K562 (cell line): ENCODE data around the gene CRLF2. TPM values are rescaled to one million over a fixed set of nuclear protein-coding genes. Genes with fewer than 3 reads are reported as not detected.

Source experiments
- ATAC-seq: fragments of 200-7000 bp; cut with Tn5 transposase; 3 replicates; pipeline ENCODE4 v1.9.1; 2020; ENCODE audit warnings: moderate library complexity
- BruUV-seq: library from RNA; stranded (reverse); fragments of 400-500 nt; replicated peaks from 2 replicates; lab custom pipeline; 2021; lab: Mats Ljungman, UMichigan
- CTCF ChIA-PET: fragments of 300-600 bp; formaldehyde crosslinking; extraction: SDS; loops from one replicate; lab custom pipeline; 2021; ENCODE audit warnings: low intra/inter-chr PET ratio; lab: Yijun Ruan, JAX
- POLR2A ChIA-PET: fragments of 300-600, 350-650 bp; sonication (Branson Sonifier 250); formaldehyde crosslinking; extraction: SDS; loops from one replicate; lab custom pipeline; 2021; ENCODE audit warnings: antibody characterized with exemption, inconsistent platforms; lab: Yijun Ruan, JAX
- DNase-seq, 4 experiments: peaks; one replicate each; pipeline versions ENCODE4 v3.0.0 to v3.0.0-alpha.2; 2011 to 2018; ENCODE audit warnings: low spot score in 3 of 4, mixed read lengths in 3 of 4; ENCODE audit errors: extremely low read depth in 1 of 4
- FAIRE-seq: peaks from 2 replicates; lab custom pipeline; 2011; peaks lifted over from hg19 to GRCh38; lab: Jason Lieb, UNC
- H2AFZ ChIP-seq: 2 replicates; pipeline ENCODE4 v1.6.0; 2011; ENCODE audit warnings: low read depth, low read length, control low read depth, inconsistent platforms
- H3K27ac ChIP-seq: fragments of 200-600 bp; 3 replicates; pipeline ENCODE4 v1.8.0; 2011; ENCODE audit warnings: low read depth, mild to moderate bottlenecking, control low read depth, inconsistent platforms, low read length, moderate library complexity, mixed read lengths; ENCODE audit errors: extremely low read depth
- H3K27me3 ChIP-seq, 2 experiments: fragments of 300-600 bp in 1 of 2; 2 replicates in 1 of 2; 3 replicates in 1 of 2; pipeline versions ENCODE4 v1.6.0 to v1.8.0; 2011; ENCODE audit warnings: inconsistent platforms in 2 of 2, low read length in 2 of 2, mild to moderate bottlenecking in 1 of 2, mixed read lengths in 1 of 2, moderate library complexity in 1 of 2; ENCODE audit not compliant: control insufficient read depth in 2 of 2, insufficient read depth in 2 of 2
- H3K36me3 ChIP-seq: fragments of 300-600 bp; 3 replicates; pipeline ENCODE4 v1.8.0; 2011; ENCODE audit warnings: mild to moderate bottlenecking, low read length, inconsistent platforms; ENCODE audit not compliant: control insufficient read depth, insufficient read depth
- H3K4me1 ChIP-seq, 2 experiments: fragments of 200-600 bp in 1 of 2; replicated peaks in 1 of 2; 2 replicates in 1 of 2; 3 replicates in 1 of 2; pipeline versions ENCODE4 v1.5.1 to v1.8.0; 2011; ENCODE audit warnings: inconsistent platforms in 2 of 2, low read length in 2 of 2, mild to moderate bottlenecking in 1 of 2, mixed read lengths in 1 of 2, moderate library complexity in 1 of 2; ENCODE audit not compliant: control insufficient read depth in 2 of 2, insufficient read depth in 2 of 2
- H3K4me2 ChIP-seq: 2 replicates; pipeline ENCODE4 v1.6.1; 2011; ENCODE audit warnings: low read length, control low read depth, inconsistent platforms, mixed read lengths; ENCODE audit not compliant: insufficient read depth
- H3K4me3 ChIP-seq: fragments of 200-600 bp; sonication (generic), shearing (Covaris generic); 2 replicates; pipeline ENCODE4 v1.5.1; 2016; ENCODE audit warnings: control low read depth, inconsistent platforms
- H3K79me2 ChIP-seq: fragments of 200-600 bp; 3 replicates; pipeline ENCODE4 v1.8.0; 2011; ENCODE audit warnings: low read length, inconsistent platforms; ENCODE audit not compliant: control insufficient read depth, insufficient read depth
- H3K9ac ChIP-seq, 2 experiments: 2 replicates each; pipeline versions ENCODE4 v1.6.0 to v1.6.1; 2011; ENCODE audit warnings: low read depth in 2 of 2, low read length in 2 of 2, control low read depth in 1 of 2, inconsistent platforms in 1 of 2, mild to moderate bottlenecking in 1 of 2, mixed read lengths in 1 of 2; ENCODE audit not compliant: insufficient read depth in 1 of 2
- H3K9me1 ChIP-seq: one replicate; pipeline ENCODE4 v1.6.0; 2011; ENCODE audit warnings: inconsistent platforms, mild to moderate bottlenecking, low read length, moderate library complexity; ENCODE audit not compliant: control insufficient read depth, insufficient read depth
- H3K9me3 ChIP-seq: replicated peaks from 2 replicates; pipeline ENCODE4 v1.5.1; 2011; ENCODE audit warnings: low read depth, low read length, inconsistent platforms; ENCODE audit not compliant: control insufficient read depth, insufficient read depth
- H4K20me1 ChIP-seq: replicated peaks from 2 replicates; pipeline ENCODE4 v1.6.1; 2011; ENCODE audit warnings: low read length, inconsistent platforms, mixed read lengths; ENCODE audit not compliant: control insufficient read depth, insufficient read depth
- BHLHE40 ChIP-seq: IDR thresholded peaks from 2 replicates; pipeline ENCODE4 v1.6.1; 2011; ENCODE audit warnings: low read length, improper control_type of control experiment
- CBX1 ChIP-seq: sonication (generic); IDR thresholded peaks from 2 replicates; pipeline ENCODE4 v1.6.1; 2016; ENCODE audit warnings: antibody characterized with exemption, low read depth, mild to moderate bottlenecking
- FOS ChIP-seq: IDR thresholded peaks from 3 replicates; pipeline ENCODE4 v1.6.1; 2011; ENCODE audit not compliant: insufficient read length; ENCODE audit errors: extremely low read depth
- GMEB1 ChIP-seq: fragments of 250-450 bp; sonication (Bioruptor Pico); IDR thresholded peaks from 2 replicates; pipeline ENCODE4 v1.4.0; 2020; ENCODE audit warnings: mild to moderate bottlenecking
- HDGF ChIP-seq: fragments of 450-650 bp; IDR thresholded peaks from 2 replicates; pipeline ENCODE4 v1.6.1; 2016
- MLLT1 ChIP-seq, 2 experiments: fragments of 450-650 bp; IDR thresholded peaks; 2 replicates each; pipeline ENCODE4 v1.6.1; 2016
- NR4A1 ChIP-seq, 2 experiments: fragments of 250-450 bp in 1 of 2; fragments of 450-650 bp in 1 of 2; sonication (Bioruptor Pico) in 1 of 2; IDR thresholded peaks; 2 replicates each; pipeline versions ENCODE4 v1.4.0 to v1.6.1; 2016 to 2020; ENCODE audit warnings: mild to moderate bottlenecking in 2 of 2, missing compliant biosample characterization in 1 of 2, missing genetic modification characterization in 1 of 2, moderate library complexity in 1 of 2
- RNF2 ChIP-seq: sonication (generic); IDR thresholded peaks from 2 replicates; pipeline ENCODE4 v1.6.1; 2016
- TBL1XR1 ChIP-seq, 2 experiments: IDR thresholded peaks; 2 replicates each; pipeline ENCODE4 v1.6.1; 2012; ENCODE audit warnings: improper control_type of control experiment in 2 of 2, low read length in 2 of 2, mild to moderate bottlenecking in 1 of 2
- TEAD2 ChIP-seq: fragments of 450-650 bp; IDR thresholded peaks from 2 replicates; pipeline ENCODE4 v1.6.1; 2016; ENCODE audit warnings: missing genetic modification characterization, control low read depth, missing compliant biosample characterization
- ZBTB17 ChIP-seq: fragments of 450-650 bp; formaldehyde crosslinking; IDR thresholded peaks from 2 replicates; pipeline ENCODE4 v1.4.0; 2020; ENCODE audit warnings: mild to moderate bottlenecking
- ZNF174 ChIP-seq: fragments of 250-450 bp; sonication (Bioruptor Pico); IDR thresholded peaks from 2 replicates; pipeline ENCODE4 v1.4.0; 2020; ENCODE audit warnings: mild to moderate bottlenecking
- ZNF785 ChIP-seq: fragments of 250-450 bp; sonication (Bioruptor Pico); IDR thresholded peaks from 2 replicates; pipeline ENCODE4 v1.4.0; 2020; ENCODE audit warnings: mild to moderate bottlenecking
- WGBS: fragments of 100-300 bp; shearing (Covaris generic); methylation state at CpG from one replicate; pipeline ENCODE4 v1.1.6; 2016; ENCODE audit warnings: low coverage, mixed read lengths; ENCODE audit not compliant: insufficient coverage; ENCODE audit errors: missing lambda C conversion rate; 5-methylcytosine and 5-hydroxymethylcytosine counted together
- in situ Hi-C: fragments of 300-500 bp; cut with MboI; formaldehyde crosslinking; loops from 4 replicates; pipeline ENCODE4 v1.15.0; 2018; ENCODE audit warnings: inconsistent platforms, mixed read lengths
- intact Hi-C: fragments of 100-400 bp; cut with micrococcal nuclease; formaldehyde crosslinking; loops from 2 replicates; pipeline ENCODE4 v1.14.2; 2022
- polyA plus RNA-seq, 8 experiments: library from polyadenylated mRNA; depleted of rRNA in 4 of 8; stranded (reverse) in 5 of 8; unstranded in 3 of 8; fragments of >200 nt; fragmentation: Nextera tagmentation in 2 of 8; fragmentation: Illumina TruSeq in 1 of 8; extraction: Ambion mirVana in 2 of 8; extraction: Trizol in 1 of 8; gene quantifications; 2 replicates each; pipeline versions ENCODE4 v1.2.1 to v1.2.3, GENCODE V29; 2011 to 2014; ENCODE audit warnings: inconsistent platforms in 1 of 8, missing spikeins in 1 of 8
- total RNA-seq, 7 experiments: library from RNA; depleted of rRNA in 6 of 7; stranded (reverse); fragments of >200 nt in 6 of 7; fragmentation: Illumina TruSeq in 2 of 7; extraction: Trizol in 2 of 7; gene quantifications; 2 replicates each; pipeline versions ENCODE4 v1.2.1 to v1.2.3, GENCODE V29; 2011 to 2021; ENCODE audit warnings: low replicate concordance in 1 of 7

Gene CRLF2
- total and polyA plus RNA-seq, 9 of the 15 experiments (the other 6 are each of a cell fraction or from before 2014, with no cell fraction given), result not detected

- H3K79me2 ChIP-seq, result no peaks in the 10 kb centered on the region
- H3K9me3 ChIP-seq, result no peaks in the 10 kb centered on the region
- H3K27me3 ChIP-seq, result peaks cover 0 to 4% of the 10 kb centered on the region in 2 experiments; a peak in 1 of 5 replicates
- no peaks in the 10 kb centered on the region for H4K20me1 ChIP-seq
- ATAC-seq, result no peak
- no peaks in the 10 kb centered on the region for H3K9me1 ChIP-seq
- in situ Hi-C loops, result no loop called here
- H3K9ac ChIP-seq, result no peak overlapping the region
- H3K4me1 ChIP-seq, result no peaks in the 10 kb centered on the region
- H3K4me3 ChIP-seq, result no peak overlapping the region
- H2AFZ ChIP-seq, result no peak overlapping the region
- BruUV-seq, result no TSS peak
- no peak overlapping the region for H3K27ac ChIP-seq
- no peak for TF ChIP-seq MLLT1 (IDR thresholded peaks at IDR 0.05)
- no peak for TF ChIP-seq TEAD2 (tag)
- TF ChIP-seq, all 486 proteins: peak for 0
- DNase-seq (no peak), FAIRE-seq (no peak)
- CTCF ChIA-PET, result no interaction called here
- H3K4me2 ChIP-seq, result no peak overlapping the region
- 0% methylated on average over 1 of the region's 1 CpG for WGBS
- intact Hi-C loops, result no loop called here
- H3K36me3 ChIP-seq, result no peaks in the 10 kb centered on the region
- POLR2A ChIA-PET, result no interaction called here
Observed at GRCh38 chrX:1210844-1211243, 1.6 kb downstream of the CRLF2 start.

GRCh38 chrX:1207496-1208025 is 4.9 kb downstream of the CRLF2 start:
- no peaks in the 10 kb centered on the region for H3K9me1 ChIP-seq
- no peak overlapping the region for H3K9ac ChIP-seq
- ChIA-PET CTCF (no interaction called here), POLR2A (no interaction called here)
- WGBS, result 2% methylated on average over 14 of the region's 15 CpGs
- no peak overlapping the region for H3K27ac ChIP-seq
- H4K20me1 ChIP-seq, result no peaks in the 10 kb centered on the region
- peaks cover 0 to 4% of the 10 kb centered on the region in 2 experiments; a peak in 1 of 5 replicates for H3K27me3 ChIP-seq
- no peak overlapping the region for H2AFZ ChIP-seq
- H3K36me3 ChIP-seq, result no peaks in the 10 kb centered on the region
- intact Hi-C loops, result no loop called here
- H3K4me2 ChIP-seq, result no peak overlapping the region
- no peak overlapping the region for H3K4me3 ChIP-seq
- in situ Hi-C loops, result no loop called here
- FAIRE-seq (no peak), DNase-seq (no peak), ATAC-seq (no peak)
- no peaks in the 10 kb centered on the region for H3K4me1 ChIP-seq
- H3K9me3 ChIP-seq, result no peaks in the 10 kb centered on the region
- H3K79me2 ChIP-seq, result no peaks in the 10 kb centered on the region
- no TSS peak for BruUV-seq
- TF ChIP-seq NR4A1 (CRISPR knock-in tag; IDR thresholded peaks at IDR 0.05) (no peak), NR4A1 (tag; IDR thresholded peaks at IDR 0.05) (no peak), CBX1 (no peak), ZBTB17 (CRISPR knock-in tag) (no peak), BHLHE40 (no peak), RNF2 (no peak), TBL1XR1 (IDR thresholded peaks at IDR 0.05; ENCODE audit: low read length in 2 of 2) (no peak), HDGF (no peak), ZNF174 (CRISPR knock-in tag) (no peak), FOS (no peak), GMEB1 (CRISPR knock-in tag) (no peak), ZNF785 (CRISPR knock-in tag) (no peak)
